Measurements from ENCODE around the gene USP30. TPM values are rescaled to one million over a fixed set of nuclear protein-coding genes. Genes with fewer than 3 reads are reported as not detected.

Gene USP30
- total and polyA plus RNA-seq, 9 of the 15 experiments (the other 6 are each of a cell fraction or from before 2014, with no cell fraction given) = 1.4 to 15.2 (median 7.0) TPM

DNA sequence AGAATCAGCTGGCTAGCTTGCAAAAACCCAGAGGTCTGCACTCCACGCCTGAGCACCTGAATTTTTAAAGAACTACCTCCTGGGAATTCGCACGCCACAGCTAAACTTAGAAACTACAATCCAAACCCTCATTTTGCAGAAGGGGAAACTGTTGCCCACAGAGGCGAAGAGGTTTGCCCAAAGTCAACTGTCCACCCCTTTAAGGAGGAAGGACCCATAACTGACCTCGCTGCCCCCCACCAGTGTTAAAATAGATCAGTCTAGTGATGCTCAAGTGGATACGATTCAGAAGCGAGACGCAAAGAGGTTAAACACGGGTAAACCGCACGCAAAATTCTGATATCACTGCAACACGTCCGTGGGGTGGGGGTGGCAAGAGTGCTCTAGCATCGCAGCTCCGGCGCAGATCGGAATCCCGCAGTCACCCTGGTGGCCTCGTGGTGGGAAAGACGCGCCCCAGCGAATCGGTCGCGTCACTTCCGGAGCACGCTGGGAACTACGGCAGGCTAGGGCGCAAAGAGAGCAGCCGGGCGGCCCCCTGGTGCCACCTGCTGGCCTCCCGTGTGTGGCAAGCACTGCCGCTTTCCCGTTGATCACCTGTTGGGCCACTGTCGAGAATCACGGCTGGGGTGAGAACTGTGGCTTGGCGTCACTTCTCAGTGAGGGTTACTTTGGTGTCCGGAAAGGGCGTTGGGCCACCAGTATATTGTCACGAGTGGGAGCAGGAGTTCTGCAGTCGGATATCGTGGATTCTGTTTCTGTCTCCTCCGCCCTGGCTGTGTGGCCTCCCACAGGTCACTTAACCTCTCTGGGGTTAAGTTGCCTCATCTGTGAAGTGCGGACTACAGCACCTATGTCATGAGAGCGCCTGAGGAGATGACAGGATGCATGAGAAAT is 40.9 kb downstream of the USP30 start, which contains the start of gene ALKBH2 (continued):
- TF ChIP-seq, protein P1, sequence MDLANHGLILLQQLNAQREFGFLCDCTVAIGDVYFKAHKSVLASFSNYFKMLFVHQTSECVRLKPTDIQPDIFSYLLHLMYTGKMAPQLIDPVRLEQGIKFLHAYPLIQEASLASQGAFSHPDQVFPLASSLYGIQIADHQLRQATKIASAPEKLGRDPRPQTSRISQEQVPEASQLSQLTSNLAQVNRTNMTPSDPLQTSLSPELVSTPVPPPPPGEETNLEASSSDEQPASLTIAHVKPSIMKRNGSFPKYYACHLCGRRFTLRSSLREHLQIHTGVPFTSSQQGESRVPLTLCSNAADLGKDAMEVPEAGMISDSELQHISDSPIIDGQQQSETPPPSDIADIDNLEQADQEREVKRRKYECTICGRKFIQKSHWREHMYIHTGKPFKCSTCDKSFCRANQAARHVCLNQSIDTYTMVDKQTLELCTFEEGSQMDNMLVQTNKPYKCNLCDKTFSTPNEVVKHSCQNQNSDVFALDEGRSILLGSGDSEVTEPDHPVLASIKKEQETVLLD (IDR thresholded peaks at IDR 0.05) = peak; percentile 47; the same call in 1 of the 2 replicates
- TF ChIP-seq ZNF444 (CRISPR knock-in tag; IDR thresholded peaks at IDR 0.05) = no peak
- TF ChIP-seq, protein P2, sequence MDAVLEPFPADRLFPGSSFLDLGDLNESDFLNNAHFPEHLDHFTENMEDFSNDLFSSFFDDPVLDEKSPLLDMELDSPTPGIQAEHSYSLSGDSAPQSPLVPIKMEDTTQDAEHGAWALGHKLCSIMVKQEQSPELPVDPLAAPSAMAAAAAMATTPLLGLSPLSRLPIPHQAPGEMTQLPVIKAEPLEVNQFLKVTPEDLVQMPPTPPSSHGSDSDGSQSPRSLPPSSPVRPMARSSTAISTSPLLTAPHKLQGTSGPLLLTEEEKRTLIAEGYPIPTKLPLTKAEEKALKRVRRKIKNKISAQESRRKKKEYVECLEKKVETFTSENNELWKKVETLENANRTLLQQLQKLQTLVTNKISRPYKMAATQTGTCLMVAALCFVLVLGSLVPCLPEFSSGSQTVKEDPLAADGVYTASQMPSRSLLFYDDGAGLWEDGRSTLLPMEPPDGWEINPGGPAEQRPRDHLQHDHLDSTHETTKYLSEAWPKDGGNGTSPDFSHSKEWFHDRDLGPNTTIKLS (IDR thresholded peaks at IDR 0.05; ENCODE audit: borderline replicate concordance, low read depth) = peak; percentile 76
- peak; percentile 74 for TF ChIP-seq POLR2B (IDR thresholded peaks at IDR 0.05; ENCODE audit: low read depth, partially characterized antibody)
- no peak for TF ChIP-seq BACH1 (tag; IDR thresholded peaks at IDR 0.05)
- TF ChIP-seq NFRKB (IDR thresholded peaks at IDR 0.05; ENCODE audit: low read depth) = no peak
- TF ChIP-seq SMARCA5 (IDR thresholded peaks at IDR 0.05) = peak; percentile 97
- TF ChIP-seq, protein P3, sequence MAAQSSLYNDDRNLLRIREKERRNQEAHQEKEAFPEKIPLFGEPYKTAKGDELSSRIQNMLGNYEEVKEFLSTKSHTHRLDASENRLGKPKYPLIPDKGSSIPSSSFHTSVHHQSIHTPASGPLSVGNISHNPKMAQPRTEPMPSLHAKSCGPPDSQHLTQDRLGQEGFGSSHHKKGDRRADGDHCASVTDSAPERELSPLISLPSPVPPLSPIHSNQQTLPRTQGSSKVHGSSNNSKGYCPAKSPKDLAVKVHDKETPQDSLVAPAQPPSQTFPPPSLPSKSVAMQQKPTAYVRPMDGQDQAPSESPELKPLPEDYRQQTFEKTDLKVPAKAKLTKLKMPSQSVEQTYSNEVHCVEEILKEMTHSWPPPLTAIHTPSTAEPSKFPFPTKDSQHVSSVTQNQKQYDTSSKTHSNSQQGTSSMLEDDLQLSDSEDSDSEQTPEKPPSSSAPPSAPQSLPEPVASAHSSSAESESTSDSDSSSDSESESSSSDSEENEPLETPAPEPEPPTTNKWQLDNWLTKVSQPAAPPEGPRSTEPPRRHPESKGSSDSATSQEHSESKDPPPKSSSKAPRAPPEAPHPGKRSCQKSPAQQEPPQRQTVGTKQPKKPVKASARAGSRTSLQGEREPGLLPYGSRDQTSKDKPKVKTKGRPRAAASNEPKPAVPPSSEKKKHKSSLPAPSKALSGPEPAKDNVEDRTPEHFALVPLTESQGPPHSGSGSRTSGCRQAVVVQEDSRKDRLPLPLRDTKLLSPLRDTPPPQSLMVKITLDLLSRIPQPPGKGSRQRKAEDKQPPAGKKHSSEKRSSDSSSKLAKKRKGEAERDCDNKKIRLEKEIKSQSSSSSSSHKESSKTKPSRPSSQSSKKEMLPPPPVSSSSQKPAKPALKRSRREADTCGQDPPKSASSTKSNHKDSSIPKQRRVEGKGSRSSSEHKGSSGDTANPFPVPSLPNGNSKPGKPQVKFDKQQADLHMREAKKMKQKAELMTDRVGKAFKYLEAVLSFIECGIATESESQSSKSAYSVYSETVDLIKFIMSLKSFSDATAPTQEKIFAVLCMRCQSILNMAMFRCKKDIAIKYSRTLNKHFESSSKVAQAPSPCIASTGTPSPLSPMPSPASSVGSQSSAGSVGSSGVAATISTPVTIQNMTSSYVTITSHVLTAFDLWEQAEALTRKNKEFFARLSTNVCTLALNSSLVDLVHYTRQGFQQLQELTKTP (IDR thresholded peaks at IDR 0.05; ENCODE audit: low read depth in 1 of 2, partially characterized antibody in 2 of 2) = peak in 1 of 2 experiments; percentile 33
- TF ChIP-seq FOXA1 (IDR thresholded peaks at IDR 0.05; ENCODE audit: borderline replicate concordance) = no peak
- TF ChIP-seq ETV1 (tag; conservative IDR thresholded peaks at IDR 0.05; ENCODE audit: low read depth) = peak; percentile 96
- TF ChIP-seq, protein P4, sequence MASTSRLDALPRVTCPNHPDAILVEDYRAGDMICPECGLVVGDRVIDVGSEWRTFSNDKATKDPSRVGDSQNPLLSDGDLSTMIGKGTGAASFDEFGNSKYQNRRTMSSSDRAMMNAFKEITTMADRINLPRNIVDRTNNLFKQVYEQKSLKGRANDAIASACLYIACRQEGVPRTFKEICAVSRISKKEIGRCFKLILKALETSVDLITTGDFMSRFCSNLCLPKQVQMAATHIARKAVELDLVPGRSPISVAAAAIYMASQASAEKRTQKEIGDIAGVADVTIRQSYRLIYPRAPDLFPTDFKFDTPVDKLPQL (IDR thresholded peaks at IDR 0.05; ENCODE audit: extremely low read depth, insufficient read length) = peak; percentile 45

All from K562 (cell line).